GM23248 (cell line): ENCODE results near the gene ZMAT5. TPM values are rescaled to one million over a fixed set of nuclear protein-coding genes. Genes with fewer than 3 reads are reported as not detected.

Experiments used
- DNase-seq: peaks from one replicate; pipeline ENCODE4 v3.0.0-alpha.2; 2015
- H2AFZ ChIP-seq: fragments of 200-600 bp; sonication (generic); 2 replicates; pipeline ENCODE4 v1.6.1; 2016; ENCODE audit warnings: antibody characterized with exemption
- H3F3A ChIP-seq: fragments of 200-600 bp; sonication (generic); 2 replicates; pipeline ENCODE4 v1.6.1; 2016; ENCODE audit warnings: mild to moderate bottlenecking, antibody characterized with exemption, mixed run types; ENCODE audit not compliant: insufficient read depth
- H3K27ac ChIP-seq: fragments of 200-600 bp; sonication (generic); 2 replicates; pipeline ENCODE4 v1.5.1; 2016; ENCODE audit warnings: mild to moderate bottlenecking
- H3K27me3 ChIP-seq: fragments of 200-600 bp; sonication (generic); replicated peaks from 2 replicates; pipeline ENCODE4 v1.6.1; 2016; ENCODE audit warnings: mild to moderate bottlenecking; ENCODE audit not compliant: insufficient read depth
- H3K36me3 ChIP-seq: fragments of 200-600 bp; sonication (generic); 2 replicates; pipeline ENCODE4 v1.6.1; 2016; ENCODE audit warnings: low read depth, mild to moderate bottlenecking
- H3K4me1 ChIP-seq: fragments of 200-600 bp; sonication (generic); 2 replicates; pipeline ENCODE4 v1.6.1; 2016; ENCODE audit warnings: mild to moderate bottlenecking; ENCODE audit not compliant: insufficient read depth
- H3K4me2 ChIP-seq: fragments of 200-600 bp; sonication (generic); one replicate; pipeline ENCODE4 v1.6.1; 2016; ENCODE audit warnings: mild to moderate bottlenecking; ENCODE audit not compliant: unreplicated experiment
- H3K4me3 ChIP-seq: fragments of 200-600 bp; sonication (generic); 2 replicates; pipeline ENCODE4 v1.5.1; 2016; ENCODE audit warnings: mild to moderate bottlenecking
- H3K79me2 ChIP-seq: fragments of 200-600 bp; sonication (generic); 2 replicates; pipeline ENCODE4 v1.6.1; 2016; ENCODE audit warnings: mild to moderate bottlenecking; ENCODE audit not compliant: insufficient read depth
- H3K9ac ChIP-seq: fragments of 200-600 bp; sonication (generic); 2 replicates; pipeline ENCODE4 v1.6.1; 2016; ENCODE audit warnings: mild to moderate bottlenecking
- H3K9me2 ChIP-seq: fragments of 200-600 bp; sonication (generic); 2 replicates; pipeline ENCODE4 v1.6.1; 2016; ENCODE audit warnings: mixed run types, mild to moderate bottlenecking, moderate library complexity; ENCODE audit not compliant: insufficient read depth
- H3K9me3 ChIP-seq: fragments of 200-600 bp; sonication (generic); one replicate; pipeline ENCODE4 v1.6.1; 2017; ENCODE audit warnings: low read depth
- H4K20me1 ChIP-seq: fragments of 200-600 bp; sonication (generic); 2 replicates; pipeline ENCODE4 v1.6.0; 2016; ENCODE audit not compliant: insufficient read depth
- EZH2 ChIP-seq: fragments of 200-600 bp; sonication (generic); IDR thresholded peaks from 2 replicates; pipeline ENCODE4 v1.6.1; 2018; ENCODE audit warnings: antibody characterized with exemption, mild to moderate bottlenecking; ENCODE audit not compliant: insufficient read depth, poor library complexity, severe bottlenecking
- EZH2phosphoT487 ChIP-seq: fragments of 200-600 bp; sonication (generic); IDR thresholded peaks from 2 replicates; pipeline ENCODE4 v1.6.1; 2018; ENCODE audit warnings: antibody characterized with exemption, moderate library complexity, mild to moderate bottlenecking, low read depth; ENCODE audit not compliant: insufficient read depth
- WGBS, 2 experiments: methylation state at CpG; one replicate each; pipeline ENCODE4 v1.1.6; 2015 to 2017; ENCODE audit warnings: low lambda C conversion rate in 2 of 2, low coverage in 1 of 2; ENCODE audit errors: missing lambda C conversion rate in 2 of 2; 5-methylcytosine and 5-hydroxymethylcytosine counted together
- in situ Hi-C: fragments of 300-500 bp; cut with MboI; formaldehyde crosslinking; loops from 2 replicates; pipeline ENCODE4 v1.15.0; 2020
- polyA plus RNA-seq: library from polyadenylated mRNA; unstranded; fragments of >200 nt; fragmentation: Nextera tagmentation; extraction: Ambion mirVana; gene quantifications from 2 replicates; pipeline ENCODE4 v1.2.1, GENCODE V29; 2016
- total RNA-seq: library from RNA; depleted of rRNA; stranded (reverse); fragments of >200 nt; shearing (Covaris generic); gene quantifications from 2 replicates; pipeline ENCODE4 v1.2.3, GENCODE V29; 2014

Gene ZMAT5
- total and polyA plus RNA-seq, 2 experiments from 2014 or later: 11.3 to 35.8 TPM

- Histone ChIP-seq H3K9me3 (no peaks in the 10 kb centered on the region), H3K27ac (no peak overlapping the region), H3K9ac (no peak overlapping the region), H4K20me1 (no peaks in the 10 kb centered on the region; the same call in 1 of the 2 replicates), H3F3A (no peaks in the 10 kb centered on the region), H3K9me2 (no peaks in the 10 kb centered on the region), H3K79me2 (no peaks in the 10 kb centered on the region), H3K27me3 (no peaks in the 10 kb centered on the region), H3K4me3 (no peak overlapping the region), H2AFZ (no peak overlapping the region), H3K36me3 (no peaks in the 10 kb centered on the region), H3K4me2 (no peak overlapping the region), H3K4me1 (no peaks in the 10 kb centered on the region; the same call in 1 of the 2 replicates)
- no peak for DNase-seq
- in situ Hi-C loops: no loop called here
- WGBS, 2 experiments: 96 to 100% methylated on average over 5 to 7 of the region's 7 CpGs
- TF ChIP-seq EZH2 (no peak), EZH2phosphoT487 (no peak)
These were observed 19.0 kb downstream of the ZMAT5 start for GRCh38 chr22:29747832-29748231.

- Histone ChIP-seq H3K27me3 (no peaks in the 10 kb centered on the region), H3K4me1 (no peaks in the 10 kb centered on the region; the same call in 1 of the 2 replicates), H3K9me3 (no peaks in the 10 kb centered on the region), H3K9ac (no peak overlapping the region), H4K20me1 (no peaks in the 10 kb centered on the region; the same call in 1 of the 2 replicates), H2AFZ (no peak overlapping the region), H3K36me3 (no peaks in the 10 kb centered on the region), H3K27ac (no peak overlapping the region), H3K9me2 (no peaks in the 10 kb centered on the region), H3F3A (no peaks in the 10 kb centered on the region), H3K4me2 (no peak overlapping the region), H3K4me3 (no peak overlapping the region), H3K79me2 (no peaks in the 10 kb centered on the region)
- no peak for TF ChIP-seq EZH2
- TF ChIP-seq EZH2phosphoT487: no peak
- in situ Hi-C loops: no loop called here
- peak; percentile 77 for DNase-seq
- WGBS, 2 experiments: 69 to 73% methylated on average over 8 of the region's 8 CpGs
These were observed 21.9 kb downstream of the ZMAT5 start for GRCh38 chr22:29744902-29745301.

GRCh38 chr22:29742326-29742725 lies 24.5 kb downstream of the ZMAT5 start:
- in situ Hi-C loops: no loop called here
- 78% methylated on average over 13 of the region's 13 CpGs for WGBS, 2 experiments

GRCh38 chr22:29741926-29742325 lies 24.9 kb downstream of the ZMAT5 start:
- no peak for DNase-seq
- H3K4me2 ChIP-seq: no peak overlapping the region
- H2AFZ ChIP-seq: no peak overlapping the region
- no peaks in the 10 kb centered on the region for H3K9me2 ChIP-seq
- H3K36me3 ChIP-seq: no peaks in the 10 kb centered on the region
- H3K9ac ChIP-seq: no peak overlapping the region
- TF ChIP-seq EZH2 (no peak), EZH2phosphoT487 (no peak)
- no peaks in the 10 kb centered on the region for H4K20me1 ChIP-seq
- H3K4me3 ChIP-seq: no peak overlapping the region
- H3K27me3 ChIP-seq: no peaks in the 10 kb centered on the region
- no peak overlapping the region for H3K27ac ChIP-seq
- no peaks in the 10 kb centered on the region for H3F3A ChIP-seq
- no peaks in the 10 kb centered on the region for H3K79me2 ChIP-seq
- no peaks in the 10 kb centered on the region for H3K9me3 ChIP-seq
- no peaks in the 10 kb centered on the region; the same call in 1 of the 2 replicates for H3K4me1 ChIP-seq
- WGBS, 2 experiments: 73 to 83% methylated on average over 2 of the region's 2 CpGs
- in situ Hi-C loops: no loop called here

More at GRCh38 chr22:29742326-29742725, 24.5 kb downstream of the ZMAT5 start:
- H3K36me3 ChIP-seq: no peaks in the 10 kb centered on the region
- no peak overlapping the region for H3K4me2 ChIP-seq
- no peaks in the 10 kb centered on the region for H3K9me2 ChIP-seq
- H3K9ac ChIP-seq: no peak overlapping the region
- no peak overlapping the region for H3K4me3 ChIP-seq
- H3K27me3 ChIP-seq: no peaks in the 10 kb centered on the region
- H3K27ac ChIP-seq: no peak overlapping the region
- H3K79me2 ChIP-seq: no peaks in the 10 kb centered on the region
- no peaks in the 10 kb centered on the region; the same call in 1 of the 2 replicates for H3K4me1 ChIP-seq
- no peak for DNase-seq
- no peaks in the 10 kb centered on the region for H4K20me1 ChIP-seq
- no peak overlapping the region for H2AFZ ChIP-seq
- H3F3A ChIP-seq: no peaks in the 10 kb centered on the region
- no peaks in the 10 kb centered on the region for H3K9me3 ChIP-seq
- TF ChIP-seq EZH2 (no peak), EZH2phosphoT487 (no peak)

- TF ChIP-seq EZH2 (no peak), EZH2phosphoT487 (no peak)
- no peak overlapping the region for H3K9ac ChIP-seq
- no peak overlapping the region for H3K4me3 ChIP-seq
- H2AFZ ChIP-seq: no peak overlapping the region
- 93 to 97% methylated on average over 5 of the region's 5 CpGs for WGBS, 2 experiments
- in situ Hi-C loops: no loop called here
- no peaks in the 10 kb centered on the region for H3K27me3 ChIP-seq
- no peak overlapping the region for H3K27ac ChIP-seq
- H3K4me1 ChIP-seq: no peaks in the 10 kb centered on the region; the same call in 1 of the 2 replicates
- no peaks in the 10 kb centered on the region for H3K9me3 ChIP-seq
- no peaks in the 10 kb centered on the region for H3K79me2 ChIP-seq
- no peak for DNase-seq
- H4K20me1 ChIP-seq: no peaks in the 10 kb centered on the region
- no peaks in the 10 kb centered on the region for H3K36me3 ChIP-seq
- H3K4me2 ChIP-seq: no peak overlapping the region
- H3K9me2 ChIP-seq: no peaks in the 10 kb centered on the region
- no peaks in the 10 kb centered on the region for H3F3A ChIP-seq
These were observed 26.6 kb downstream of the ZMAT5 start for GRCh38 chr22:29740216-29740615.
